A549 (cell line): ENCODE measurements around the gene SGIP1. TPM values are rescaled to one million over a fixed set of nuclear protein-coding genes. Genes with fewer than 3 reads are reported as not detected.

Experiments used
- ATAC-seq, 2 experiments: fragments of 200-7000 bp in 1 of 2; fragments of >200 bp in 1 of 2; cut with Nextera tagmentation in 1 of 2; cut with Tn5 transposase in 1 of 2; 3 replicates each; pipeline versions ENCODE4 v1.8.0 to v1.9.1; 2018 to 2020; ENCODE audit warnings: mild to moderate bottlenecking in 1 of 2, moderate library complexity in 1 of 2
- CTCF ChIA-PET: fragments of 300-600 bp; sonication (Branson Sonifier 250); formaldehyde crosslinking; extraction: SDS; loops from one replicate; lab custom pipeline; 2021; ENCODE audit warnings: antibody characterized with exemption, inconsistent platforms; lab: Yijun Ruan, JAX
- POLR2A ChIA-PET: fragments of 350-600 bp; formaldehyde crosslinking; extraction: SDS; loops from one replicate; lab custom pipeline; 2021; ENCODE audit warnings: antibody characterized with exemption, inconsistent platforms; lab: Yijun Ruan, JAX
- DNase-seq, 2 experiments: peaks; one replicate each; pipeline versions ENCODE4 v3.0.0 to v3.0.0-alpha.2; 2011 to 2016; ENCODE audit warnings: low read depth in 1 of 2, low spot score in 1 of 2
- FAIRE-seq: peaks from 2 replicates; lab custom pipeline; 2011; peaks lifted over from hg19 to GRCh38; lab: Jason Lieb, UNC
- H3K27ac ChIP-seq, 2 experiments: fragments of >200 bp; sonication (Bioruptor Twin); formaldehyde crosslinking; 3 replicates each; pipeline ENCODE4 v1.5.1; 2016 to 2017
- H3K4me1 ChIP-seq: fragments of >200 bp; sonication (Bioruptor Twin); formaldehyde crosslinking; 3 replicates; pipeline ENCODE4 v1.6.1; 2016
- H3K4me2 ChIP-seq: fragments of >200 bp; sonication (Bioruptor Twin); formaldehyde crosslinking; 3 replicates; pipeline ENCODE4 v1.6.1; 2016
- H3K4me3 ChIP-seq: fragments of >200 bp; sonication (Bioruptor Twin); formaldehyde crosslinking; 3 replicates; pipeline ENCODE4 v1.5.1; 2016
- H3K9me3 ChIP-seq: fragments of >200 bp; sonication (Bioruptor Twin); formaldehyde crosslinking; 3 replicates; pipeline ENCODE4 v1.6.1; 2016
- ATOH8 ChIP-seq: fragments of 250-450 bp; sonication (Bioruptor Pico); IDR thresholded peaks from 2 replicates; pipeline ENCODE4 v1.5.0; 2020; ENCODE audit warnings: low read depth, mild to moderate bottlenecking, moderate library complexity
- CBX2 ChIP-seq: fragments of 200-600 bp; sonication (generic); IDR thresholded peaks from 2 replicates; pipeline ENCODE4 v1.6.1; 2016; ENCODE audit warnings: low read depth, mild to moderate bottlenecking, borderline replicate concordance
- CHD4 ChIP-seq: fragments of 200-600 bp; sonication (generic); IDR thresholded peaks from 2 replicates; pipeline ENCODE4 v1.6.1; 2016; ENCODE audit warnings: antibody characterized with exemption, mild to moderate bottlenecking, borderline replicate concordance
- CTCF ChIP-seq: fragments of >200 bp; sonication (Bioruptor Twin); formaldehyde crosslinking; IDR thresholded peaks from 3 replicates; pipeline ENCODE4 v1.5.1; 2016
- E2F6 ChIP-seq: IDR thresholded peaks from 2 replicates; pipeline ENCODE4 v1.6.1; 2012; ENCODE audit warnings: low read depth, borderline replicate concordance
- EHF ChIP-seq: fragments of 250-450 bp; sonication (Bioruptor Pico); IDR thresholded peaks from 2 replicates; pipeline ENCODE4 v1.5.0; 2020; ENCODE audit warnings: mild to moderate bottlenecking
- EP300 ChIP-seq, 2 experiments: fragments of >200 bp; sonication (Bioruptor Twin); formaldehyde crosslinking; IDR thresholded peaks; 2 replicates in 1 of 2; 3 replicates in 1 of 2; pipeline ENCODE4 v1.6.1; 2016 to 2017
- FOSB ChIP-seq: fragments of 250-450 bp; sonication (Bioruptor Pico); IDR thresholded peaks from 2 replicates; pipeline ENCODE4 v1.5.0; 2020; ENCODE audit warnings: mild to moderate bottlenecking, moderate library complexity
- HDAC2 ChIP-seq: fragments of 200-600 bp; sonication (generic); IDR thresholded peaks from 2 replicates; pipeline ENCODE4 v1.6.1; 2016
- HES2 ChIP-seq: fragments of >200 bp; sonication (Bioruptor Twin); formaldehyde crosslinking; IDR thresholded peaks from 2 replicates; pipeline ENCODE4 v1.6.1; 2016
- HOXA7 ChIP-seq: fragments of 250-450 bp; sonication (Bioruptor Pico); IDR thresholded peaks from 2 replicates; pipeline ENCODE4 v1.5.0; 2020; ENCODE audit warnings: mild to moderate bottlenecking, moderate library complexity
- KDM1A ChIP-seq: fragments of 200-600 bp; sonication (generic); IDR thresholded peaks from 2 replicates; pipeline ENCODE4 v1.6.1; 2016; ENCODE audit warnings: low read depth, mild to moderate bottlenecking
- MAZ ChIP-seq: fragments of 150-350 bp; IDR thresholded peaks from 2 replicates; pipeline ENCODE4 v1.6.1; 2014; ENCODE audit warnings: antibody characterized with exemption, low read depth, low read length, borderline replicate concordance
- PBX3 ChIP-seq: IDR thresholded peaks from 2 replicates; pipeline ENCODE4 v1.6.1; 2012
- PHF8 ChIP-seq: fragments of 200-600 bp; sonication (generic); IDR thresholded peaks from 2 replicates; pipeline ENCODE4 v1.6.1; 2016; ENCODE audit warnings: low read depth, mild to moderate bottlenecking, antibody characterized with exemption, moderate library complexity, borderline replicate concordance
- RAD21 ChIP-seq, 2 experiments: fragments of >200 bp in 1 of 2; sonication (Bioruptor Twin) in 1 of 2; formaldehyde crosslinking in 1 of 2; IDR thresholded peaks in 1 of 2; conservative IDR thresholded peaks in 1 of 2; 2 replicates in 1 of 2; 3 replicates in 1 of 2; pipeline ENCODE4 v1.6.1; 2012 to 2018; ENCODE audit warnings: inconsistent platforms in 1 of 2
- RCOR1 ChIP-seq: fragments of 150-350 bp; IDR thresholded peaks from 2 replicates; pipeline ENCODE4 v1.6.1; 2014; ENCODE audit warnings: antibody characterized with exemption, low read length, low read depth
- REST ChIP-seq: fragments of 200-600 bp; sonication (generic); IDR thresholded peaks from 2 replicates; pipeline ENCODE4 v1.6.1; 2016; ENCODE audit warnings: antibody characterized with exemption, mild to moderate bottlenecking, moderate library complexity
- TFCP2L1 ChIP-seq: fragments of 250-450 bp; sonication (Bioruptor Pico); IDR thresholded peaks from 2 replicates; pipeline ENCODE4 v1.5.0; 2021; ENCODE audit warnings: mild to moderate bottlenecking
- ZSCAN20 ChIP-seq: fragments of 250-450 bp; sonication (Bioruptor Pico); IDR thresholded peaks from 2 replicates; pipeline ENCODE4 v1.8.0; 2022; ENCODE audit warnings: mild to moderate bottlenecking, moderate library complexity
- WGBS: methylation state at CpG from one replicate; pipeline ENCODE4 v1.1.6; 2017; ENCODE audit errors: missing lambda C conversion rate; 5-methylcytosine and 5-hydroxymethylcytosine counted together
- polyA plus RNA-seq, 4 experiments: library from polyadenylated mRNA; depleted of rRNA in 3 of 4; stranded (reverse); fragments of >200 nt; fragmentation: RNase III in 1 of 4; extraction: RNeasy Plus Mini Kit Qiagen cat#74134 plus additional on column Dnase treatment in 1 of 4; gene quantifications; 2 replicates in 3 of 4; 3 replicates in 1 of 4; pipeline ENCODE4 v1.2.3, GENCODE V29; 2011 to 2017

SGIP1 gene
- polyA plus RNA-seq, 2 of the 4 experiments (the other 2 are of a cell fraction), result not detected

GRCh38 chr1:66532798-66533783, 862 bp upstream of the SGIP1 start:
- CTCF ChIA-PET, result interaction anchor here (1.5 kb wide), 1 partner anchor 30 kb away, joined by 3 read pairs; no protein-coding TSS in a partner anchor
- FAIRE-seq (no peak), ATAC-seq (no peak), DNase-seq (no peak)
- TF ChIP-seq TFCP2L1 (CRISPR knock-in tag) (no peak), PBX3 (no peak), MAZ (no peak), HES2 (no peak), REST (no peak), CTCF (no peak), ATOH8 (CRISPR knock-in tag) (no peak), RCOR1 (no peak), HDAC2 (no peak), FOSB (CRISPR knock-in tag) (no peak), KDM1A (no peak), E2F6 (no peak), EP300 (IDR thresholded peaks at IDR 0.05) (no peak), HOXA7 (CRISPR knock-in tag) (no peak), CBX2 (no peak), CHD4 (no peak), PHF8 (no peak), RAD21 (conservative IDR thresholded peaks at IDR 0.05 in 1 of 2, IDR thresholded peaks at IDR 0.05 in 1 of 2) (no peak), EHF (CRISPR knock-in tag) (no peak), ZSCAN20 (CRISPR knock-in tag) (no peak)
- H3K4me1 ChIP-seq, result no peaks in the 10 kb centered on the region
- POLR2A ChIA-PET, result no interaction called here
- WGBS, result 82% methylated on average over 50 of the region's 50 CpGs
- H3K9me3 ChIP-seq, result no peaks in the 10 kb centered on the region
- no peak overlapping the region for H3K27ac ChIP-seq
- no peak overlapping the region for H3K4me3 ChIP-seq
- H3K4me2 ChIP-seq, result no peak overlapping the region; the same call in 2 of the 3 replicates
